Right lobe of liver (tissue), 4 donors: ENCODE results near the gene SCFD2.

Experiments used
- POLR2A ChIP-seq: fragments of 450-650 bp; IDR thresholded peaks from one replicate; pipeline ENCODE4 v1.6.1; 2017; ENCODE audit warnings: antibody characterized with exemption, mild to moderate bottlenecking
- TF ChIP-seq, protein P1 (sequence below), 4 donors: fragments of 200-600 bp in 3 of 4; fragments of 450-650 bp in 1 of 4; IDR thresholded peaks; one replicate each; pipeline versions ENCODE4 v1.5.1 to v1.8.0; 2016 to 2022; ENCODE audit warnings: antibody characterized with exemption in 4 of 4, mild to moderate bottlenecking in 2 of 4
- donor health status: DM: no; HTN: no; CAD: no.
- donor health status: DM: no; HTN: no; CAD: no.
- donor health status: DM: no; HTN: yes; CAD: no.

DNA sequence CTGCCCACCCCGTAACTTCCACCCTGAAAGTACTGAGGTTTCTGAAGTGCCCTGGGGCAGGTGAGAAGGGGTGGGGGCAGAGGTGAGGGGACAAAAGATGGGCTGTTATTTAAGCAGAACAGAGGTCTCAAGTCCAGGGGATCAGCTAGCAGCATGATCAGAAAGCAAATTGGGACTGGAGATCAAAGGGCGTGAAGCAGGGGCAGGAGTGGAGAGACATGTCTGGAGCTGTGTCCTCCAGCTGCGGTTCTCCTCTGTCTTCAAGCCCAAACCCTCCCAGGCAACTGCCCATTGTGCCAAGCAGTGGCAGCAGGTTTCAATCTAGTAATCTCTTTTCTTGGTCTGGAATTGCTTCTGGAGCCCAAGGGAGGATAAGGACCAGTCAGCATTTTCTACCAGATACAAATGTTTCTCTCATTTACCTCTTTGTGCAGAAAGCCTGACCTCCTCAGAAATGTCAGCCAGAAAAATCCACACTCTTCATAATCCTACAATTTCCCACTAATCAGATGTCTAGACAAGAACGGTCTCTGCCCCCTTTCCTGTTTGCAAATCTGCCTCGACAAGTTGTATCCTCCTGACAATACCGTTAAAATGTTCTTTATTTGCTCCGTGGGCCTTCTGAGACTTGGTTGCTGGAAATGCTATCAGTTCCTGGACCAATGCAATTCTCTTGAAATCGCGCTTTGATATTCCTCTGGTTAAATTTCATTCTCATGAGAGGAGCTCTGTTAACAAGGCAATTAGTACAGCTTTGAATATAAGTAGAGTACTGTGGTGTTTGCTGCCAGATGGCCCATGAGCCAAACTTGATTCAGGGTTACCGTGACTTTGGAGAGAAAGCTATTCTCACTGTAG lies 526.9 kb downstream of the SCFD2 start:
- TF ChIP-seq, protein P1, sequence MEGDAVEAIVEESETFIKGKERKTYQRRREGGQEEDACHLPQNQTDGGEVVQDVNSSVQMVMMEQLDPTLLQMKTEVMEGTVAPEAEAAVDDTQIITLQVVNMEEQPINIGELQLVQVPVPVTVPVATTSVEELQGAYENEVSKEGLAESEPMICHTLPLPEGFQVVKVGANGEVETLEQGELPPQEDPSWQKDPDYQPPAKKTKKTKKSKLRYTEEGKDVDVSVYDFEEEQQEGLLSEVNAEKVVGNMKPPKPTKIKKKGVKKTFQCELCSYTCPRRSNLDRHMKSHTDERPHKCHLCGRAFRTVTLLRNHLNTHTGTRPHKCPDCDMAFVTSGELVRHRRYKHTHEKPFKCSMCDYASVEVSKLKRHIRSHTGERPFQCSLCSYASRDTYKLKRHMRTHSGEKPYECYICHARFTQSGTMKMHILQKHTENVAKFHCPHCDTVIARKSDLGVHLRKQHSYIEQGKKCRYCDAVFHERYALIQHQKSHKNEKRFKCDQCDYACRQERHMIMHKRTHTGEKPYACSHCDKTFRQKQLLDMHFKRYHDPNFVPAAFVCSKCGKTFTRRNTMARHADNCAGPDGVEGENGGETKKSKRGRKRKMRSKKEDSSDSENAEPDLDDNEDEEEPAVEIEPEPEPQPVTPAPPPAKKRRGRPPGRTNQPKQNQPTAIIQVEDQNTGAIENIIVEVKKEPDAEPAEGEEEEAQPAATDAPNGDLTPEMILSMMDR (IDR thresholded peaks at IDR 0.05), result no peak
- TF ChIP-seq POLR2A, result no peak
